ENCODE data around the gene TENT5A.
A peak's percentile ranks its signal among the peaks of the same experiment; 100 is the strongest.

Gene TENT5A

GRCh38 chr6:81770381-81770780 lies 17.9 kb upstream of the TENT5A start:
- no peak for DNase-seq

- no peak for DNase-seq
These were observed 17.3 kb upstream of the TENT5A start for GRCh38 chr6:81769824-81770223.

- DNase-seq = no peak
These were observed 15.9 kb upstream of the TENT5A start for GRCh38 chr6:81768150-81768942.

- no peak for DNase-seq
These were observed 14.8 kb upstream of the TENT5A start for GRCh38 chr6:81767163-81767891.

- DNase-seq = no peak
These were observed 14.1 kb upstream of the TENT5A start for GRCh38 chr6:81766482-81767069.

- DNase-seq = no peak
These were observed 12.1 kb upstream of the TENT5A start for GRCh38 chr6:81764531-81764930.

- no peak for DNase-seq
These were observed 11.5 kb upstream of the TENT5A start for GRCh38 chr6:81763968-81764367.

GRCh38 chr6:81763051-81763450 lies 10.6 kb upstream of the TENT5A start:
- no peak for DNase-seq

GRCh38 chr6:81762606-81763005 lies 10.1 kb upstream of the TENT5A start:
- no peak for DNase-seq

GRCh38 chr6:81762132-81762531 lies 9.7 kb upstream of the TENT5A start:
- no peak for DNase-seq

GRCh38 chr6:81761197-81761596 lies 8.7 kb upstream of the TENT5A start:
- DNase-seq = no peak

- no peak for DNase-seq
These were observed 7.3 kb upstream of the TENT5A start for GRCh38 chr6:81759782-81760181.

- no peak for DNase-seq
These were observed 5.7 kb upstream of the TENT5A start for GRCh38 chr6:81758221-81758620.

GRCh38 chr6:81756690-81757089 lies 4.2 kb upstream of the TENT5A start:
- no peak for DNase-seq

- DNase-seq = no peak
These were observed 3.1 kb upstream of the TENT5A start for GRCh38 chr6:81755551-81755950.

- DNase-seq = no peak
These were observed 2.4 kb upstream of the TENT5A start for GRCh38 chr6:81754906-81755305.

- peak; percentile 86 for DNase-seq
These were observed 1.5 kb upstream of the TENT5A start for GRCh38 chr6:81753711-81754577.

GRCh38 chr6:81752921-81753710 lies 635 bp upstream of the TENT5A start:
- DNase-seq = peak; percentile 60

- DNase-seq = peak; percentile 23
These were observed 945 bp downstream of the TENT5A start for GRCh38 chr6:81751388-81752083.

- no peak for DNase-seq
These were observed 1.6 kb downstream of the TENT5A start for GRCh38 chr6:81750681-81751387.

GRCh38 chr6:81750200-81750599 lies 2.3 kb downstream of the TENT5A start:
- no peak for DNase-seq
